Naive thymus-derived CD4-positive, alpha-beta T cell (primary cell): Measurements from ENCODE around the gene MRPL32. TPM values are rescaled to one million over a fixed set of nuclear protein-coding genes. Genes with fewer than 3 reads are reported as not detected.

ENCODE experiments used
- ATAC-seq: fragments of 150-1000 bp; cut with Tn5 transposase; 2 replicates; pipeline ENCODE4 v1.10.0; 2021; ENCODE audit warnings: mild to moderate bottlenecking, moderate library complexity
- CTCF ChIA-PET: fragments of 350-600 bp; sonication (Branson Sonifier 250); formaldehyde crosslinking; loops from one replicate; lab custom pipeline; 2021; ENCODE audit warnings: antibody characterized with exemption; lab: Charles Lee
- POLR2A ChIA-PET: fragments of 350-600 bp; sonication (Branson Sonifier 250); formaldehyde crosslinking; loops from one replicate; lab custom pipeline; 2021; ENCODE audit warnings: antibody characterized with exemption, inconsistent platforms; lab: Charles Lee
- DNase-seq, 9 donors: peaks; one replicate each; pipeline versions ENCODE4 v3.0.0 to v3.0.0-alpha.2; 2020 to 2022; ENCODE audit warnings: mixed read lengths in 1 of 9
- H3K27ac ChIP-seq: one replicate; pipeline ENCODE4 v1.7.0; 2013; ENCODE audit warnings: mild to moderate bottlenecking, low read depth, low read length, moderate library complexity
- H3K27me3 ChIP-seq, 2 donors: one replicate each; pipeline ENCODE4 v1.7.0; 2013; ENCODE audit warnings: low read length in 2 of 2, mild to moderate bottlenecking in 2 of 2, moderate library complexity in 2 of 2; ENCODE audit not compliant: control insufficient read depth in 2 of 2, insufficient read depth in 2 of 2
- H3K36me3 ChIP-seq, 3 experiments: 1 replicate in 2 of 3; 2 replicates in 1 of 3; pipeline ENCODE4 v1.7.0; 2013; ENCODE audit warnings: low read length in 3 of 3, mild to moderate bottlenecking in 3 of 3, moderate library complexity in 1 of 3; ENCODE audit not compliant: insufficient read depth in 3 of 3, control insufficient read depth in 2 of 3
- H3K4me1 ChIP-seq, 2 donors: one replicate each; pipeline ENCODE4 v1.7.0; 2013; ENCODE audit warnings: low read length in 2 of 2, mild to moderate bottlenecking in 2 of 2, moderate library complexity in 1 of 2; ENCODE audit not compliant: control insufficient read depth in 2 of 2, insufficient read depth in 2 of 2
- H3K4me3 ChIP-seq: 2 replicates; pipeline ENCODE4 v1.7.0; 2013; ENCODE audit warnings: mild to moderate bottlenecking, low read length
- H3K9me3 ChIP-seq, 3 experiments: 1 replicate in 2 of 3; 2 replicates in 1 of 3; pipeline ENCODE4 v1.7.0; 2013; ENCODE audit warnings: low read length in 3 of 3; ENCODE audit not compliant: control insufficient read depth in 2 of 3
- H3K27ac Mint-ChIP-seq, 9 donors: one replicate each; pipeline ENCODE4 v1.8.0; 2020 to 2022; ENCODE audit warnings: mixed read lengths in 9 of 9, mild to moderate bottlenecking in 8 of 9, moderate library complexity in 5 of 9, inconsistent platforms in 2 of 9
- H3K27me3 Mint-ChIP-seq, 5 donors: one replicate each; pipeline ENCODE4 v1.8.0; 2021 to 2022; ENCODE audit warnings: mixed read lengths in 5 of 5, mild to moderate bottlenecking in 1 of 5
- H3K36me3 Mint-ChIP-seq, 5 donors: one replicate each; pipeline ENCODE4 v1.8.0; 2020 to 2022; ENCODE audit warnings: mixed read lengths in 5 of 5, mild to moderate bottlenecking in 3 of 5, inconsistent platforms in 1 of 5
- H3K4me1 Mint-ChIP-seq, 7 donors: one replicate each; pipeline ENCODE4 v1.8.0; 2020 to 2022; ENCODE audit warnings: mixed read lengths in 7 of 7, mild to moderate bottlenecking in 3 of 7, inconsistent platforms in 1 of 7
- H3K4me3 Mint-ChIP-seq, 10 donors: one replicate each; pipeline ENCODE4 v1.8.0; 2020 to 2022; ENCODE audit warnings: mild to moderate bottlenecking in 10 of 10, mixed read lengths in 10 of 10, moderate library complexity in 6 of 10, inconsistent platforms in 2 of 10
- H3K9me3 Mint-ChIP-seq, 11 donors: one replicate each; pipeline ENCODE4 v1.8.0; 2020 to 2022; ENCODE audit warnings: mixed read lengths in 11 of 11, mild to moderate bottlenecking in 4 of 11, inconsistent platforms in 1 of 11, moderate library complexity in 1 of 11
- intact Hi-C, 2 donors: fragments of 100-400 bp; cut with micrococcal nuclease; formaldehyde crosslinking; loops; one replicate each; pipeline ENCODE4 v1.15.1; 2023
- polyA plus RNA-seq, 2 donors: library from polyadenylated mRNA; unstranded; fragments of 300-500 nt; fragmentation: Illumina TruSeq; gene quantifications; one replicate each; pipeline ENCODE4 v1.2.3, GENCODE V29; 2021
- total RNA-seq, 6 experiments: library from RNA in 5 of 6; stranded (reverse) in 5 of 6; gene quantifications; 1 replicate in 5 of 6; 2 replicates in 1 of 6; pipeline ENCODE4 v1.2.3 and lab custom pipeline; 2021 to 2026

MRPL32 gene
- total and polyA plus RNA-seq, 7 experiments from 2014 or later: 27.7 to 58.2 (median 52.9) TPM

GRCh38 chr7:42911454-42912447 is 20.4 kb upstream of the MRPL32 start, which contains the start of gene C7orf25:
TSS of gene C7orf25 (minus strand) at chr7:42912070. CDS start at chr7:42910900, 1,170 bp downstream.
- CTCF ChIA-PET: interaction anchor here (1.0 to 1.1 kb wide), 2 partner anchors 21 to 29 kb away, joined by 5 read pairs; partner anchors contain the start of genes MRPL32 and PSMA2
- Mint-ChIP-seq H3K36me3 (peaks cover 0 to 24% (median 20%) of the 10 kb centered on the region in 5 donors), H3K4me3 (peak within 1 kb of the TSS; percentile 81 to 98 (median 90)), H3K27ac (peak within 1 kb of the TSS; percentile 81 to 95 (median 92)), H3K4me1 (peaks cover 28 to 73% (median 53%) of the 10 kb centered on the region in 7 donors), H3K27me3 (no peaks in the 10 kb centered on the region), H3K9me3 (peaks cover 0 to 3% (median 0%) of the 10 kb centered on the region in 11 donors)
- peak within 1 kb of the TSS; percentile 82 for H3K27ac ChIP-seq
- no peaks in the 10 kb centered on the region for H3K9me3 ChIP-seq
- peaks cover 9 to 18% of the 10 kb centered on the region in 2 donors for H3K4me1 ChIP-seq
- DNase-seq (peak; percentile 92 to 97 (median 95)), ATAC-seq (peak; percentile 95)
- peaks cover 0 to 8% (median 5%) of the 10 kb centered on the region in 3 experiments for H3K36me3 ChIP-seq
- peak within 1 kb of the TSS; percentile 64 for H3K4me3 ChIP-seq
- H3K27me3 ChIP-seq: no peaks in the 10 kb centered on the region
- intact Hi-C loops: loop anchor here (1.0 to 5.0 kb wide), 6 partner anchors 21 to 1579 kb away; partner anchors contain the start of genes MRPL32 (in 2 of the 2), PSMA2 (in 2 of the 2), MRPS24 (in 1 of the 2) and NUDCD3 (in 1 of the 2)
- POLR2A ChIA-PET: interaction anchor here (1.1 to 3.2 kb wide), 8 partner anchors 13 to 847 kb away, joined by 3 to 23 read pairs (median 6); partner anchors contain the start of genes BLVRA, MRPL32 and PSMA2

- peak overlapping the region; percentile 29 for H3K27ac ChIP-seq
- POLR2A ChIA-PET: interaction anchor here (2.1 to 3.1 kb wide), 2 partner anchors 15 to 22 kb away, joined by 7 to 14 read pairs; no protein-coding TSS in a partner anchor
- ATAC-seq (no peak), DNase-seq (no peak)
- peaks cover 0 to 27% (median 20%) of the 10 kb centered on the region in 5 donors for H3K36me3 Mint-ChIP-seq
- H3K36me3 ChIP-seq: peaks cover 0 to 19% (median 7%) of the 10 kb centered on the region in 3 experiments
- peak overlapping the region in 3 of 10 donors; percentile 32 to 74 (median 56) for H3K4me3 Mint-ChIP-seq
- no peaks in the 10 kb centered on the region for H3K27me3 ChIP-seq
- peaks cover 8 to 9% of the 10 kb centered on the region in 2 donors for H3K4me1 ChIP-seq
- CTCF ChIA-PET: no interaction called here
- peak overlapping the region in 8 of 9 donors; percentile 78 to 95 (median 82) for H3K27ac Mint-ChIP-seq
- peaks cover 18 to 66% (median 46%) of the 10 kb centered on the region in 7 donors for H3K4me1 Mint-ChIP-seq
- peaks cover 0 to 3% (median 0%) of the 10 kb centered on the region in 11 donors for H3K9me3 Mint-ChIP-seq
- H3K9me3 ChIP-seq: no peaks in the 10 kb centered on the region
- no peak overlapping the region for H3K4me3 ChIP-seq
- no peaks in the 10 kb centered on the region for H3K27me3 Mint-ChIP-seq
- intact Hi-C loops: loop anchor here (5.0 kb wide), 2 partner anchors 1104 to 1289 kb away; partner anchors contain the start of gene YKT6 (in 1 of the 2)
Measured at GRCh38 chr7:42913591-42913990, 18.6 kb upstream of the MRPL32 start.

GRCh38 chr7:42914009-42914408 is 18.2 kb upstream of the MRPL32 start:
- ATAC-seq: no peak
- ChIA-PET CTCF (no interaction called here), POLR2A (interaction anchor here (2.1 to 3.1 kb wide), 3 partner anchors 15 to 21 kb away, joined by 7 to 14 read pairs (median 7); partner anchors contain the start of genes MRPL32 and PSMA2)
- H3K4me1 ChIP-seq: peaks cover 5 to 9% of the 10 kb centered on the region in 2 donors
- peak overlapping the region in 2 of 10 donors; percentile 32 to 56 for H3K4me3 Mint-ChIP-seq
- peaks cover 0 to 3% (median 0%) of the 10 kb centered on the region in 11 donors for H3K9me3 Mint-ChIP-seq
- H3K27ac Mint-ChIP-seq: peak overlapping the region in 8 of 9 donors; percentile 78 to 95 (median 82)
- intact Hi-C loops: loop anchor here (5.0 kb wide), 2 partner anchors 1103 to 1288 kb away; partner anchors contain the start of gene YKT6 (in 1 of the 2)
- H3K27ac ChIP-seq: peak overlapping the region; percentile 29
- no peak overlapping the region for H3K4me3 ChIP-seq
- H3K9me3 ChIP-seq: no peaks in the 10 kb centered on the region
- H3K36me3 ChIP-seq: peaks cover 0 to 24% (median 7%) of the 10 kb centered on the region in 3 experiments
- H3K27me3 ChIP-seq: no peaks in the 10 kb centered on the region
- H3K36me3 Mint-ChIP-seq: peaks cover under 1 to 27% (median 18%) of the 10 kb centered on the region in 5 donors
- no peaks in the 10 kb centered on the region for H3K27me3 Mint-ChIP-seq
- no peak for DNase-seq
- peaks cover 18 to 65% (median 46%) of the 10 kb centered on the region in 7 donors for H3K4me1 Mint-ChIP-seq

GRCh38 chr7:42914421-42915045 is 17.6 kb upstream of the MRPL32 start:
- H3K4me1 ChIP-seq: peaks cover 5 to 9% of the 10 kb centered on the region in 2 donors
- no peaks in the 10 kb centered on the region for H3K27me3 ChIP-seq
- DNase-seq: no peak
- H3K9me3 ChIP-seq: no peaks in the 10 kb centered on the region
- ChIA-PET CTCF (interaction anchor here (1.0 kb wide), 1 partner anchor 12 kb away, joined by 3 read pairs; no protein-coding TSS in a partner anchor), POLR2A (interaction anchor here (2.1 to 3.1 kb wide), 3 partner anchors 14 to 21 kb away, joined by 7 to 14 read pairs (median 7); partner anchors contain the start of genes MRPL32 and PSMA2)
- H3K4me3 ChIP-seq: no peak overlapping the region
- H3K36me3 ChIP-seq: peaks cover 0 to 29% (median 7%) of the 10 kb centered on the region in 3 experiments
- H3K27ac ChIP-seq: no peak overlapping the region
- peaks cover 0 to 3% (median 0%) of the 10 kb centered on the region in 11 donors for H3K9me3 Mint-ChIP-seq
- intact Hi-C loops: loop anchor here (5.0 kb wide), 2 partner anchors 1103 to 1288 kb away; partner anchors contain the start of gene YKT6 (in 1 of the 2)
- H3K27ac Mint-ChIP-seq: peak overlapping the region in 6 of 9 donors; percentile 16 to 85 (median 58)
- no peak overlapping the region for H3K4me3 Mint-ChIP-seq
- no peak for ATAC-seq
- peaks cover 18 to 62% (median 46%) of the 10 kb centered on the region in 7 donors for H3K4me1 Mint-ChIP-seq
- peaks cover 3 to 32% (median 18%) of the 10 kb centered on the region in 5 donors for H3K36me3 Mint-ChIP-seq
- H3K27me3 Mint-ChIP-seq: no peaks in the 10 kb centered on the region

- peaks cover 5 to 9% of the 10 kb centered on the region in 2 donors for H3K4me1 ChIP-seq
- DNase-seq (no peak), ATAC-seq (no peak)
- H3K27ac ChIP-seq: no peak overlapping the region
- H3K36me3 ChIP-seq: peaks cover 0 to 37% (median 12%) of the 10 kb centered on the region in 3 experiments
- no peak overlapping the region for H3K4me3 Mint-ChIP-seq
- intact Hi-C loops: no loop called here
- H3K4me3 ChIP-seq: no peak overlapping the region
- H3K27me3 Mint-ChIP-seq: no peaks in the 10 kb centered on the region
- peaks cover 18 to 54% (median 38%) of the 10 kb centered on the region in 7 donors for H3K4me1 Mint-ChIP-seq
- no peaks in the 10 kb centered on the region for H3K27me3 ChIP-seq
- peaks cover 7 to 35% (median 17%) of the 10 kb centered on the region in 5 donors for H3K36me3 Mint-ChIP-seq
- H3K9me3 Mint-ChIP-seq: peaks cover 0 to 3% (median 0%) of the 10 kb centered on the region in 11 donors
- no peaks in the 10 kb centered on the region for H3K9me3 ChIP-seq
- CTCF ChIA-PET: interaction anchor here (1.0 kb wide), 1 partner anchor 11 kb away, joined by 3 read pairs; no protein-coding TSS in a partner anchor
- peak overlapping the region in 3 of 9 donors; percentile 11 to 80 (median 16) for H3K27ac Mint-ChIP-seq
- POLR2A ChIA-PET: interaction anchor here (0.6 to 2.3 kb wide), 3 partner anchors 13 to 1166 kb away, joined by 3 to 7 read pairs (median 7); partner anchors contain the start of genes MRPL32 and PSMA2
Measured at GRCh38 chr7:42915356-42915755, 16.8 kb upstream of the MRPL32 start.
